DND-41 (cell line): Measurements from ENCODE around the gene BORCS8.

Source experiments
- CTCF ChIP-seq: IDR thresholded peaks from 2 replicates; pipeline ENCODE4 v1.5.1; 2012; ENCODE audit warnings: borderline replicate concordance, low read length, moderate library complexity, mild to moderate bottlenecking; ENCODE audit not compliant: poor library complexity, severe bottlenecking; ENCODE audit errors: extremely low read depth
- EZH2 ChIP-seq: IDR thresholded peaks from 3 replicates; pipeline ENCODE4 v1.6.1; 2012; ENCODE audit warnings: borderline replicate concordance, low read depth, mild to moderate bottlenecking, moderate library complexity, low read length, inconsistent platforms; ENCODE audit not compliant: severe bottlenecking

- TF ChIP-seq CTCF, result no peak
- no peak for TF ChIP-seq EZH2
Observed at GRCh38 chr19:19160461-19161035, 31.4 kb downstream of the BORCS8 start.
